HFF-Myc (cell line): ENCODE data around the gene PRPSAP1.
A peak's percentile ranks its signal among the peaks of the same experiment; 100 is the strongest.

ENCODE experiments used
- DNase-seq: peaks from one replicate; pipeline ENCODE4 v3.0.0-alpha.2; 2011; ENCODE audit warnings: low read depth; ENCODE audit errors: extremely low read depth
- H3K4me3 ChIP-seq: replicated peaks from 2 replicates; pipeline ENCODE4 v1.5.1; 2011; ENCODE audit warnings: low read depth, mild to moderate bottlenecking, control low read depth, low read length
- CTCF ChIP-seq: IDR thresholded peaks from 2 replicates; pipeline ENCODE4 v1.5.1; 2012; ENCODE audit warnings: mild to moderate bottlenecking, low read depth, low read length, control low read depth; ENCODE audit errors: missing control alignments

The PRPSAP1 gene

GRCh38 chr17:76382351-76382802 is 28.7 kb upstream of the PRPSAP1 start:
- H3K4me3 ChIP-seq = peak overlapping the region; percentile 66
- TF ChIP-seq CTCF = no peak
- DNase-seq = no peak

- TF ChIP-seq CTCF = no peak
- no peak for DNase-seq
- H3K4me3 ChIP-seq = peak overlapping the region; percentile 66; the same call in 1 of the 2 replicates
These were observed 28.1 kb upstream of the PRPSAP1 start for GRCh38 chr17:76381633-76382350.

GRCh38 chr17:76379646-76380376 is 26.1 kb upstream of the PRPSAP1 start:
- TF ChIP-seq CTCF = no peak
- DNase-seq = no peak
- H3K4me3 ChIP-seq = no peak overlapping the region

- DNase-seq = no peak
- no peak for TF ChIP-seq CTCF
- H3K4me3 ChIP-seq = no peak overlapping the region
These were observed 25.5 kb upstream of the PRPSAP1 start for GRCh38 chr17:76379275-76379641.

GRCh38 chr17:76378548-76379274 is 25.0 kb upstream of the PRPSAP1 start:
- TF ChIP-seq CTCF = no peak
- no peak overlapping the region for H3K4me3 ChIP-seq
- DNase-seq = no peak

- H3K4me3 ChIP-seq = no peak overlapping the region
- no peak for TF ChIP-seq CTCF
- no peak for DNase-seq
These were observed 22.8 kb upstream of the PRPSAP1 start for GRCh38 chr17:76376318-76377133.
